ENCODE results near the gene YY2.
"Not testable (repeated sequence)": the region's sequence is repeated elsewhere in the genome, so short reads cannot be mapped to it uniquely, and the experiment has no call there.

Gene YY2

GRCh38 chrX:21873063-21873775 lies 17.4 kb downstream of the YY2 start:
- Histone ChIP-seq H3K4me3 (ENCODE audit: low read length, poor library complexity, severe bottlenecking) (no peak overlapping the region), H3K9ac (ENCODE audit: low read depth, low read length, poor library complexity, severe bottlenecking) (no peak overlapping the region), H3K9me3 (ENCODE audit: insufficient read depth, low read depth, low read length) (no peaks in the 10 kb centered on the region), H3K36me3 (ENCODE audit: insufficient read depth, low read length) (no peaks in the 10 kb centered on the region), H3K79me2 (ENCODE audit: insufficient read depth, low read length) (no peaks in the 10 kb centered on the region), H3K4me2 (ENCODE audit: low read depth, low read length, poor library complexity, severe bottlenecking) (no peak overlapping the region), H4K20me1 (ENCODE audit: insufficient read depth, low read length, poor library complexity, severe bottlenecking) (no peaks in the 10 kb centered on the region), H3K9me2 (replicated peaks; ENCODE audit: low read depth, low read length) (no peaks in the 10 kb centered on the region), H2AFZ (ENCODE audit: low read length) (no peak overlapping the region), H3K4me1 (ENCODE audit: insufficient read depth, low read length, poor library complexity, severe bottlenecking) (no peaks in the 10 kb centered on the region), H3F3A (ENCODE audit: low read depth) (no peaks in the 10 kb centered on the region), H3K27me3 (ENCODE audit: insufficient read depth, low read length, poor library complexity, severe bottlenecking) (no peaks in the 10 kb centered on the region)
- no peak for TF ChIP-seq EZH2phosphoT487 (IDR thresholded peaks at IDR 0.05; ENCODE audit: borderline replicate concordance)
- TF ChIP-seq, protein P1, sequence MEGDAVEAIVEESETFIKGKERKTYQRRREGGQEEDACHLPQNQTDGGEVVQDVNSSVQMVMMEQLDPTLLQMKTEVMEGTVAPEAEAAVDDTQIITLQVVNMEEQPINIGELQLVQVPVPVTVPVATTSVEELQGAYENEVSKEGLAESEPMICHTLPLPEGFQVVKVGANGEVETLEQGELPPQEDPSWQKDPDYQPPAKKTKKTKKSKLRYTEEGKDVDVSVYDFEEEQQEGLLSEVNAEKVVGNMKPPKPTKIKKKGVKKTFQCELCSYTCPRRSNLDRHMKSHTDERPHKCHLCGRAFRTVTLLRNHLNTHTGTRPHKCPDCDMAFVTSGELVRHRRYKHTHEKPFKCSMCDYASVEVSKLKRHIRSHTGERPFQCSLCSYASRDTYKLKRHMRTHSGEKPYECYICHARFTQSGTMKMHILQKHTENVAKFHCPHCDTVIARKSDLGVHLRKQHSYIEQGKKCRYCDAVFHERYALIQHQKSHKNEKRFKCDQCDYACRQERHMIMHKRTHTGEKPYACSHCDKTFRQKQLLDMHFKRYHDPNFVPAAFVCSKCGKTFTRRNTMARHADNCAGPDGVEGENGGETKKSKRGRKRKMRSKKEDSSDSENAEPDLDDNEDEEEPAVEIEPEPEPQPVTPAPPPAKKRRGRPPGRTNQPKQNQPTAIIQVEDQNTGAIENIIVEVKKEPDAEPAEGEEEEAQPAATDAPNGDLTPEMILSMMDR (conservative IDR thresholded peaks at IDR 0.05; ENCODE audit: low read length) = no peak

DNA sequence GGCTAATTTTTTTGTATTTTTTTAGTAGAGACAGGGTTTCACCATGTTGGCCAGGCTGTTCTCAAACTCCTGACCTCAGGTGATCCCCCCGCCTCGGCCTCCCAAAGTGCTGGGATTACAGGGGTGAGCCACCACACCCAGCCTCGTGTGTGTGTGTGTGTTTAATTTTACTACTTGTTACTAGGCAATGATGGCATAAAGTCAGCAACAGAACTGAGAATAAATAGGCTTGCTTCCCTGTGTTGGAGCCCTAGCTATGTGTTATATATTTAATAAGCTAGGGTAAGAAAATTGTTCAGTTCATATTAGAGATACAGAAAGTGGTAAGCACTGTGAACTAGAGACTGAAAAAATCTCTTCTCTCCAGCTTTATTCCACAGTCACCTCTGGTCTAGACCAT lies 18.4 kb downstream of the YY2 start:
- not testable (repeated sequence) for H3K36me3 ChIP-seq (ENCODE audit: insufficient read depth, low read length); H3K4me2 ChIP-seq (ENCODE audit: low read depth, low read length, poor library complexity, severe bottlenecking); H3F3A ChIP-seq (ENCODE audit: low read depth); H3K9ac ChIP-seq (ENCODE audit: low read depth, low read length, poor library complexity, severe bottlenecking); H4K20me1 ChIP-seq (ENCODE audit: insufficient read depth, low read length, poor library complexity, severe bottlenecking); H3K4me1 ChIP-seq (ENCODE audit: insufficient read depth, low read length, poor library complexity, severe bottlenecking); H3K27me3 ChIP-seq (ENCODE audit: insufficient read depth, low read length, poor library complexity, severe bottlenecking); H2AFZ ChIP-seq (ENCODE audit: low read length); H3K9me3 ChIP-seq (ENCODE audit: insufficient read depth, low read depth, low read length); H3K79me2 ChIP-seq (ENCODE audit: insufficient read depth, low read length); H3K4me3 ChIP-seq (ENCODE audit: low read length, poor library complexity, severe bottlenecking); H3K9me2 ChIP-seq (replicated peaks; ENCODE audit: low read depth, low read length)

GRCh38 chrX:21875013-21875412 lies 19.2 kb downstream of the YY2 start:
- Histone ChIP-seq H3K27me3 (ENCODE audit: insufficient read depth, low read length, poor library complexity, severe bottlenecking) (no peaks in the 10 kb centered on the region), H3K4me3 (ENCODE audit: low read length, poor library complexity, severe bottlenecking) (no peak overlapping the region), H3K4me1 (ENCODE audit: insufficient read depth, low read length, poor library complexity, severe bottlenecking) (no peaks in the 10 kb centered on the region), H3K4me2 (ENCODE audit: low read depth, low read length, poor library complexity, severe bottlenecking) (no peak overlapping the region), H3K9me3 (ENCODE audit: insufficient read depth, low read depth, low read length) (no peaks in the 10 kb centered on the region), H3K79me2 (ENCODE audit: insufficient read depth, low read length) (no peaks in the 10 kb centered on the region), H3F3A (ENCODE audit: low read depth) (no peaks in the 10 kb centered on the region), H3K9me2 (replicated peaks; ENCODE audit: low read depth, low read length) (no peaks in the 10 kb centered on the region), H3K36me3 (ENCODE audit: insufficient read depth, low read length) (no peaks in the 10 kb centered on the region), H4K20me1 (ENCODE audit: insufficient read depth, low read length, poor library complexity, severe bottlenecking) (no peaks in the 10 kb centered on the region), H3K9ac (ENCODE audit: low read depth, low read length, poor library complexity, severe bottlenecking) (no peak overlapping the region), H2AFZ (ENCODE audit: low read length) (no peak overlapping the region)
- TF ChIP-seq EZH2phosphoT487 (IDR thresholded peaks at IDR 0.05; ENCODE audit: borderline replicate concordance) = no peak
- TF ChIP-seq, protein P1 (conservative IDR thresholded peaks at IDR 0.05; ENCODE audit: low read length) = no peak
